ENCODE measurements around the gene GZMH. TPM values are rescaled to one million over a fixed set of nuclear protein-coding genes. Genes with fewer than 3 reads are reported as not detected.

The GZMH gene
- total RNA-seq, 1 donor from 2014 or later = not detected

- H3K4me3 Mint-ChIP-seq = no peak overlapping the region
- TF ChIP-seq, protein P1, sequence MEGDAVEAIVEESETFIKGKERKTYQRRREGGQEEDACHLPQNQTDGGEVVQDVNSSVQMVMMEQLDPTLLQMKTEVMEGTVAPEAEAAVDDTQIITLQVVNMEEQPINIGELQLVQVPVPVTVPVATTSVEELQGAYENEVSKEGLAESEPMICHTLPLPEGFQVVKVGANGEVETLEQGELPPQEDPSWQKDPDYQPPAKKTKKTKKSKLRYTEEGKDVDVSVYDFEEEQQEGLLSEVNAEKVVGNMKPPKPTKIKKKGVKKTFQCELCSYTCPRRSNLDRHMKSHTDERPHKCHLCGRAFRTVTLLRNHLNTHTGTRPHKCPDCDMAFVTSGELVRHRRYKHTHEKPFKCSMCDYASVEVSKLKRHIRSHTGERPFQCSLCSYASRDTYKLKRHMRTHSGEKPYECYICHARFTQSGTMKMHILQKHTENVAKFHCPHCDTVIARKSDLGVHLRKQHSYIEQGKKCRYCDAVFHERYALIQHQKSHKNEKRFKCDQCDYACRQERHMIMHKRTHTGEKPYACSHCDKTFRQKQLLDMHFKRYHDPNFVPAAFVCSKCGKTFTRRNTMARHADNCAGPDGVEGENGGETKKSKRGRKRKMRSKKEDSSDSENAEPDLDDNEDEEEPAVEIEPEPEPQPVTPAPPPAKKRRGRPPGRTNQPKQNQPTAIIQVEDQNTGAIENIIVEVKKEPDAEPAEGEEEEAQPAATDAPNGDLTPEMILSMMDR (conservative IDR thresholded peaks at IDR 0.05) = no peak
- H3K36me3 Mint-ChIP-seq (ENCODE audit: low read depth) = no peaks in the 10 kb centered on the region
- no peak overlapping the region for H3K27ac Mint-ChIP-seq (ENCODE audit: unreplicated experiment)
- peaks cover 14% of the 10 kb centered on the region for H3K27me3 Mint-ChIP-seq (ENCODE audit: low read depth)
- H3K9me3 Mint-ChIP-seq = peaks cover 12% of the 10 kb centered on the region
- no peaks in the 10 kb centered on the region for H3K4me1 Mint-ChIP-seq
- DNase-seq (ENCODE audit: low read depth, low spot score) = no peak
Observed at GRCh38 chr14:24632761-24633160, 23.3 kb upstream of the GZMH start.

GRCh38 chr14:24632336-24632735, 22.9 kb upstream of the GZMH start:
- Mint-ChIP-seq H3K27me3 (ENCODE audit: low read depth) (peaks cover 14% of the 10 kb centered on the region), H3K4me1 (no peaks in the 10 kb centered on the region), H3K9me3 (peaks cover 12% of the 10 kb centered on the region), H3K36me3 (ENCODE audit: low read depth) (no peaks in the 10 kb centered on the region), H3K27ac (ENCODE audit: unreplicated experiment) (no peak overlapping the region), H3K4me3 (no peak overlapping the region)
- DNase-seq (ENCODE audit: low read depth, low spot score) = no peak
- TF ChIP-seq, protein P1 (conservative IDR thresholded peaks at IDR 0.05) = no peak

DNA sequence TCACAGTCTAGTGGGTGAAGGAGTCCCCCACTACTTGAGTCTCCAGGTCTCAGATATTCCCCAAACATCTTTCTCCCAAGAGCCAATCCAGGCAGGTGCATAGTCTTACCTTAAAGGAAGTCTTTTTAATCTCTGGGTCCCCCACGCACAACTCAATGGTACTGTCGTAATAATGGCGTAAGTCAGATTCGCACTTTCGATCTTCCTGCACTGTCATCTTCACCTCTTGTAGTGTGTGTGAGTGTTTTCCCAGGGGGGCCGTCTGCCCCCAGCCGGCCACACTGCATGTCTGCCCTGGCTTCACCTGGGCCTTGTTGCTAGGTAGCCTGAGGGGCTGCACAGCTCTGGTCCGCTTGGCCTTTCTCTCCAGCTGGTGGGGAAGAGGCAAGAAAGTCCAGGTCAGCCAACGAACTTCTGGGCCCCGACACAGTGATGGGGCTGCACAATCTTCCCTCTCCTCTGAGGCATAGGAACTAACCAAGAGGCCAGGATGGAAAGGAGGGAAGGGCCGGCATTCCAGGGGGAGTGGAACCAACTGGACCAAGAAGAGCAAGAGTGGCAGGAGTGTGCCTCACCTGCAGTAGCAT, 22.4 kb upstream of the GZMH start:
- TF ChIP-seq, protein P1 (conservative IDR thresholded peaks at IDR 0.05) = no peak
- peaks cover 12% of the 10 kb centered on the region for H3K27me3 Mint-ChIP-seq (ENCODE audit: low read depth)
- no peak overlapping the region for H3K4me3 Mint-ChIP-seq
- H3K4me1 Mint-ChIP-seq = no peaks in the 10 kb centered on the region
- DNase-seq (ENCODE audit: low read depth, low spot score) = no peak
- peaks cover 12% of the 10 kb centered on the region for H3K9me3 Mint-ChIP-seq
- H3K27ac Mint-ChIP-seq (ENCODE audit: unreplicated experiment) = no peak overlapping the region
- H3K36me3 Mint-ChIP-seq (ENCODE audit: low read depth) = no peaks in the 10 kb centered on the region

DNA sequence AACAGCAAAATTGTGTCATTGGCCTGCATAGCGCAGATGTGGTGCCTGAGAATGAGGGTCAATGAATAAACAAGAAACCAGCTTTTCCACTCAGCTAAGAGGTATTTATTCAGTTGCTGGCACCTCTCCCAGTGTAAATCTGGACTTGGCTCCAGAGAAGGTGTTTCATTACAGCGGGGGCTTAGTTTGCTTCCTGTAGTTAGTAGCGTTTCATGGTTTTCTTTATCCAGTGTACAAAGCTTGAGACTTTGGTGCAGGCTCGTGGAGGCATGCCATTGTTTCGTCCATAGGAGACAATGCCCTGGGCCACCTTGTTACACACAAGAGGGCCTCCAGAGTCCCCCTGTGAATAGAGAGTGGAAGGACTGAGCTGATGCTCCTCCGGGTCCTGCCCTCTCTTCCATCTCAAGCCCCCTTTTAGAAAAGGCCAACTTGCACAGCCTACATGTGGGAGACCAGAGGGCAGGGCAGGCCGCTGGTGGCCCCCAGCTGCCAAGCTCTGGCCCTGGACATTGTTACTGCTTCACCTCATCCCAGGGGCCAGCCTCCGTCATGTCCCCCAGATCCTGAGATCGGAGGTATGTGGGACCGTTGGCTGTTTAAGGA, 21.5 kb upstream of the GZMH start:
- H3K9me3 Mint-ChIP-seq = peaks cover 15% of the 10 kb centered on the region
- H3K27me3 Mint-ChIP-seq (ENCODE audit: low read depth) = peaks cover 8% of the 10 kb centered on the region
- TF ChIP-seq, protein P1 (conservative IDR thresholded peaks at IDR 0.05) = no peak

DNA sequence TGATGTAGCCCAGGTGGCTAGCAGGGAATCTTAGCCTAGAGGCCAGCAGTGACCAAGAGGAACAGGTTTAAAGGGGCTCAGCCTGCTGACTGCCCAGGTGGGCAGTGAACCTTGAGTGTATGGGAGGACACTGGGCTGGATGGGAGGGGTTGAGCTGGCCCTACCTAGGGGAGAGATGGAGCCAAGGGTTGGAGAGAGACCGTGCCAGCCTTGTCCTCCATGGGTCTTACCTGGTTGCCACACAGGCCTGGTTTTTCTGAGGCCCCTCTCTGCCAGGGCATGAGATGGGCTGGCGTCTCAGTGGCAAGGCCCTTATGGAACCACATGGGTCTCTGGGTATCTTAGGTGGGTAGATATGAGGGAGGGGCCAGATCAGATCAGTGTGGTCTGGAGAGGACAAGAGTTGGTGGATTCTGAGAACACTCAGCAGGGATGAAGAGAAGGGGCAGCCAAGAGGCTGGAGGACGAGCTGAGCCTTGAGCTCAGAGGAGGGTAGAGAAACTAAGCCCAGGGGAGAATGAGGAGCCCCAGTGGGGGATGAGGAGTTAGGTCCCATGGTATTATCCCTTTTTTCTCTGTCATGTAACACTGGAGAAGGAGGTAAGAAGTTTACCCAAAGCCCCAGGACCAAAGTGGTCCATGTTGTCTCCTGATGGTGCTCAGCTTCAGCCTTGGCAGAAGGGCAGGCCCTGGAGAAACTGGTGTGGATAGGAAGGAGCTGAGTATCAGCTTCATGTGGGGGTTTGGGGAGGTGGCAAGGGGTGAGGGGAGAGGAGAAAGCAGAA, 20.8 kb upstream of the GZMH start:
- H3K9me3 Mint-ChIP-seq = peaks cover 19% of the 10 kb centered on the region

More for the DNA sequence above, 21.5 kb upstream of the GZMH start:
- Mint-ChIP-seq H3K4me1 (no peaks in the 10 kb centered on the region), H3K36me3 (ENCODE audit: low read depth) (no peaks in the 10 kb centered on the region), H3K4me3 (no peak overlapping the region), H3K27ac (ENCODE audit: unreplicated experiment) (no peak overlapping the region)
- DNase-seq (ENCODE audit: low read depth, low spot score) = no peak

More for the DNA sequence above, 20.8 kb upstream of the GZMH start:
- Mint-ChIP-seq H3K27me3 (ENCODE audit: low read depth) (peaks cover 8% of the 10 kb centered on the region), H3K4me1 (no peaks in the 10 kb centered on the region), H3K36me3 (ENCODE audit: low read depth) (no peaks in the 10 kb centered on the region), H3K4me3 (no peak overlapping the region), H3K27ac (ENCODE audit: unreplicated experiment) (no peak overlapping the region)
- no peak for DNase-seq (ENCODE audit: low read depth, low spot score)
- TF ChIP-seq, protein P1 (conservative IDR thresholded peaks at IDR 0.05) = no peak
